Central memory CD4-positive, alpha-beta T cell (primary cell): ENCODE results near the gene CST5.
"Not testable (repeated sequence)": the region's sequence is repeated elsewhere in the genome, so short reads cannot be mapped to it uniquely, and the experiment has no call there.

Source experiments
- DNase-seq: peaks from one replicate; pipeline ENCODE4 v3.0.0; 2022

CST5 gene

GRCh38 chr20:23832775-23833513, 46.6 kb downstream of the CST5 start:
- DNase-seq, result no peak

- not testable (repeated sequence) for DNase-seq
Measured at GRCh38 chr20:23831961-23832360, 47.6 kb downstream of the CST5 start.

- no peak for DNase-seq
Measured at GRCh38 chr20:23826541-23827021, 53.0 kb downstream of the CST5 start, which contains the start of gene CST2. CST2 (minus strand) TSS chr20:23826729; CDS start chr20:23826660, 69 bp downstream.
